Suprapubic skin (tissue), 4 donors: ENCODE measurements around the gene DRG2. TPM values are rescaled to one million over a fixed set of nuclear protein-coding genes. Genes with fewer than 3 reads are reported as not detected.

ENCODE experiments used
- DNase-seq, 2 donors: peaks; one replicate each; pipeline ENCODE4 v3.0.0-alpha.2; 2019; ENCODE audit warnings: low spot score in 2 of 2
- H3K27ac ChIP-seq: fragments of 200-600 bp; sonication (generic); one replicate; pipeline ENCODE4 v1.5.1; 2019
- H3K27me3 ChIP-seq: fragments of 200-600 bp; sonication (generic); one replicate; pipeline ENCODE4 v1.5.1; 2019
- H3K36me3 ChIP-seq: fragments of 200-600 bp; sonication (generic); one replicate; pipeline ENCODE4 v1.5.1; 2019
- H3K4me1 ChIP-seq: fragments of 200-600 bp; sonication (generic); one replicate; pipeline ENCODE4 v1.5.1; 2019
- H3K4me3 ChIP-seq: fragments of 200-600 bp; sonication (generic); one replicate; pipeline ENCODE4 v1.5.1; 2019; ENCODE audit warnings: mild to moderate bottlenecking
- H3K9me3 ChIP-seq: fragments of 200-600 bp; sonication (generic); one replicate; pipeline ENCODE4 v1.5.1; 2019
- EP300 ChIP-seq: sonication (generic); formaldehyde crosslinking; IDR thresholded peaks from one replicate; pipeline ENCODE4 v1.6.1; 2017; ENCODE audit warnings: antibody characterized with exemption
- POLR2A ChIP-seq, 2 donors: fragments of 450-650 bp; IDR thresholded peaks; one replicate each; pipeline ENCODE4 v1.6.1; 2017; ENCODE audit warnings: antibody characterized with exemption in 2 of 2, mild to moderate bottlenecking in 2 of 2, moderate library complexity in 2 of 2
- POLR2AphosphoS5 ChIP-seq, 3 donors: sonication (generic); formaldehyde crosslinking; IDR thresholded peaks; one replicate each; pipeline ENCODE4 v1.6.1; 2017; ENCODE audit warnings: antibody characterized with exemption in 3 of 3
- WGBS: methylation state at CpG from one replicate; pipeline ENCODE4 v1.1.5; 2018; 5-methylcytosine and 5-hydroxymethylcytosine counted together
- total RNA-seq, 4 donors: library from RNA; depleted of rRNA; stranded (reverse); fragments of >200 nt; gene quantifications; one replicate each; pipeline ENCODE4 v1.1.0, GENCODE V29; 2016
- TF ChIP-seq, protein P1 (sequence below), 2 donors: fragments of 200-600 bp in 1 of 2; fragments of 450-650 bp in 1 of 2; sonication (generic) in 1 of 2; IDR thresholded peaks; one replicate each; pipeline ENCODE4 v1.5.1; 2016 to 2019; ENCODE audit warnings: antibody characterized with exemption in 2 of 2, mild to moderate bottlenecking in 1 of 2, moderate library complexity in 1 of 2

Gene DRG2
- total RNA-seq, 4 donors from 2014 or later: 34.6 to 44.0 (median 37.9) TPM

DNA sequence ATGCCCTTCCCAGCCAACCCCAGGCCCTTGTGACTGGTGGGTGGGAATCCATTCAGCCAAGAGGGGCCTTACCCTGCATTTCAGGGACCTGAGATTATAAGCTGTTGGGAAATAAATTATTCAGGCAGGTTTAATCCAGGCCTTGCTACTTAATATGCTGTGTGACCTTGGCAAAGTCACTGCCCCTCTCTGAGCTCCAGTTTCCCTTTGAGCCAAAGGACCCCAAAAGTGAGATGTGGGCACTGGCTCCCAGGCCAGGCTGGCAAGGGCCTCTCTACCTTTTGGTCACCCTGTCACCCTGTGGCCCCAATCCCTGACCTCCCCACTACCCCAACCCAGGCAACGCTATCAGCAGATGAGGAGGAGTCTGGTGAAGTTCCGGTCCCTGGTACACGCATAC, 54.7 kb downstream of the DRG2 start:
- Histone ChIP-seq H3K27ac (no peak overlapping the region), H3K36me3 (no peaks in the 10 kb centered on the region), H3K4me3 (no peak overlapping the region), H3K4me1 (peaks cover 4% of the 10 kb centered on the region), H3K9me3 (no peaks in the 10 kb centered on the region), H3K27me3 (no peaks in the 10 kb centered on the region)
- DNase-seq: no peak
- TF ChIP-seq EP300: no peak
- TF ChIP-seq POLR2A (IDR thresholded peaks at IDR 0.05): no peak
- TF ChIP-seq, protein P1, sequence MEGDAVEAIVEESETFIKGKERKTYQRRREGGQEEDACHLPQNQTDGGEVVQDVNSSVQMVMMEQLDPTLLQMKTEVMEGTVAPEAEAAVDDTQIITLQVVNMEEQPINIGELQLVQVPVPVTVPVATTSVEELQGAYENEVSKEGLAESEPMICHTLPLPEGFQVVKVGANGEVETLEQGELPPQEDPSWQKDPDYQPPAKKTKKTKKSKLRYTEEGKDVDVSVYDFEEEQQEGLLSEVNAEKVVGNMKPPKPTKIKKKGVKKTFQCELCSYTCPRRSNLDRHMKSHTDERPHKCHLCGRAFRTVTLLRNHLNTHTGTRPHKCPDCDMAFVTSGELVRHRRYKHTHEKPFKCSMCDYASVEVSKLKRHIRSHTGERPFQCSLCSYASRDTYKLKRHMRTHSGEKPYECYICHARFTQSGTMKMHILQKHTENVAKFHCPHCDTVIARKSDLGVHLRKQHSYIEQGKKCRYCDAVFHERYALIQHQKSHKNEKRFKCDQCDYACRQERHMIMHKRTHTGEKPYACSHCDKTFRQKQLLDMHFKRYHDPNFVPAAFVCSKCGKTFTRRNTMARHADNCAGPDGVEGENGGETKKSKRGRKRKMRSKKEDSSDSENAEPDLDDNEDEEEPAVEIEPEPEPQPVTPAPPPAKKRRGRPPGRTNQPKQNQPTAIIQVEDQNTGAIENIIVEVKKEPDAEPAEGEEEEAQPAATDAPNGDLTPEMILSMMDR (IDR thresholded peaks at IDR 0.05): no peak
- TF ChIP-seq POLR2AphosphoS5 (IDR thresholded peaks at IDR 0.05): no peak
- WGBS: 88% methylated on average over 3 of the region's 3 CpGs

DNA sequence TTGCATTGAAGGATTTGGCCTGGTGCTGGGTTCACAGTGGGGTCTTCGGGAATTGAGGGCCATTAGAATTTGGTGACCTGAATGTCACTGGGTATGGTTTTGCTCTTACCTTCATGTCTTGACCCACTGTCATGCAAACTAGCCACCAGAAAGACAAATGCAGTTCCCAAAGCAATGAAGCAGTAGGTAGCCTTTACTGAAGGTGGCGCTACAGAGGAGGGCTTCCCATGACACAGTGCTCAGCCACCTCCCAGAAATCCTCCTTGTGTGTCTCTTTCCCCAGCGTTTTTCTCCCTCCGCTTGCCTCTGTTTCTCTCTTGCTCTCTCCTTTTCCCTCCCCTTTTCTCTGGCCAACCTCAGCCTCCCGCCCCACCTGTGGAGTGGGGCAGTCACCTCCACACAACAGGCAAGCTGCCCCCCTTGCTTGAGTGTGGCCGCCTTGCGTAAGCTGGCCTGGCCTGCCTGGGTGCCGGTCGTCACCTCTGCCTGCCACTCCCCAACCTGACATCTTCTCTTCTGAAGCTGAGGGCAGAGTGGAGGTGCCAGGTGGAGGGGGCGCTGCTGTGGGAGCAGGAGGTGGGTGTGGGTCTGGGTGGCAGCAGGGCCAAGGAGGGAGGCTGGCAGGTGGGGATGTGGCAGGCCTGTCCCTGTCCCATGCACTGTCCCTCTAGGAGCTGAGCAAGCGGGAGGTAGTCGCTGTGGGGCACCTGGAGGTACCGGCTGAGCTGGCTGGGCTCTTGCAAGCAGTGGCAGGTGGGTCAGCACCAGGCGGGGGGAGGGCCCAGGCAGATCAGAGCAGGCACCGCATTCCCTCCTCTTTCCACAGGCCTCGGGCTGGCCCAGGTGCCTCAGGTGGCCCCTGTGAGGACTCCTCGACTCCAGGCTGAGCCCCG, 55.5 kb downstream of the DRG2 start:
- Histone ChIP-seq H3K4me1 (peaks cover 4% of the 10 kb centered on the region), H3K4me3 (no peak overlapping the region), H3K27me3 (no peaks in the 10 kb centered on the region), H3K36me3 (no peaks in the 10 kb centered on the region), H3K9me3 (no peaks in the 10 kb centered on the region), H3K27ac (no peak overlapping the region)
- TF ChIP-seq POLR2AphosphoS5 (IDR thresholded peaks at IDR 0.05): no peak
- TF ChIP-seq, protein P1 (IDR thresholded peaks at IDR 0.05): peak in 1 of 2 donors; percentile 16
- 77% methylated on average over 12 of the region's 18 CpGs for WGBS
- no peak for DNase-seq

DNA sequence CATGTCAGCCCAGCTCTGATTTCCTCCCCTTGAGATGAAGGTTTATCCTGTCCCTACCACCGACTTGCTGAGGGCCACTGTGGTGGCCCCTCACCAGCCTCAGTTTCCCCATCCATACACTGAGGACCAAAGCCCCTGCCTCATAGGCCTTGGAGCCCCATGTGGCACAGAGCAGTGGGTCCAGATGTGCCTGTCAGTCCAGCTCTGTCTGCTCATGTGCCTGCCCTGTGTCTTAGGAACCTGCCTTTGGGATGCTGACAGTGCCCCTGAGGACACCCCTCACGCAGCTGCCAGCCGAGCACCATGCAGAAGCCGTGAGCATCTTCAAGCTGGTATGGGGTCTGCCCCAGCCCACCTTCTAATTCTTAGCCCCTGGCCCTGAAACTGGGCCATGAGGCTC, 56.5 kb downstream of the DRG2 start:
- no peaks in the 10 kb centered on the region for H3K27me3 ChIP-seq
- no peak for TF ChIP-seq POLR2A (IDR thresholded peaks at IDR 0.05)
- TF ChIP-seq POLR2AphosphoS5 (IDR thresholded peaks at IDR 0.05): no peak
- TF ChIP-seq, protein P1 (IDR thresholded peaks at IDR 0.05): no peak
- no peak for TF ChIP-seq EP300
- peaks cover 4% of the 10 kb centered on the region for H3K4me1 ChIP-seq
- H3K4me3 ChIP-seq: no peak overlapping the region
- no peak for DNase-seq
- H3K27ac ChIP-seq: no peak overlapping the region
- H3K36me3 ChIP-seq: no peaks in the 10 kb centered on the region
- 81% methylated on average over 3 of the region's 4 CpGs for WGBS
- H3K9me3 ChIP-seq: no peaks in the 10 kb centered on the region

DNA sequence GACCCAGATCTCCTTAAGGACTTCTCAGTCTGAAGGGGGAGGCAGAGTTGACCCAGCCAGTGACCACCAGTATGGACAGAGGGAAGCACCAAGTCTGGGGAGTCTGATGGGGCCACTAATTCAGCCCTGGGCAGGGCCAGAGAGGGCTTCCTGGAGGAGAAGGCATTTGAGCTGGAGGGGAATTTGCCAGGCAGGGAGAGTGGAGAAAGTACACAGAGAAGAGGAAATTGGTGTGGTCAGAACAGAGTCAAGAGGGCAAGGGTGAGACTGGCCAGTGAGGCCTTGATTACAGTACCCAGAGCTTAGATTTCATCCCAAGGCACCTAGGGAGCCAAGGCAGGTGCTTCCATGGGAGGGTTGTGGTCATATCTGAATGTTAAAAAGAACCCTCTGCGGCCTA, 57.1 kb downstream of the DRG2 start:
- Histone ChIP-seq H3K4me1 (peaks cover 4% of the 10 kb centered on the region), H3K9me3 (no peaks in the 10 kb centered on the region), H3K27me3 (no peaks in the 10 kb centered on the region), H3K36me3 (no peaks in the 10 kb centered on the region), H3K27ac (no peak overlapping the region), H3K4me3 (no peak overlapping the region)
- TF ChIP-seq, protein P1 (IDR thresholded peaks at IDR 0.05): no peak
- TF ChIP-seq POLR2A (IDR thresholded peaks at IDR 0.05) (no peak), EP300 (no peak), POLR2AphosphoS5 (IDR thresholded peaks at IDR 0.05) (no peak)
- WGBS: 100% methylated on average over 1 of the region's 1 CpG
- DNase-seq: no peak

DNA sequence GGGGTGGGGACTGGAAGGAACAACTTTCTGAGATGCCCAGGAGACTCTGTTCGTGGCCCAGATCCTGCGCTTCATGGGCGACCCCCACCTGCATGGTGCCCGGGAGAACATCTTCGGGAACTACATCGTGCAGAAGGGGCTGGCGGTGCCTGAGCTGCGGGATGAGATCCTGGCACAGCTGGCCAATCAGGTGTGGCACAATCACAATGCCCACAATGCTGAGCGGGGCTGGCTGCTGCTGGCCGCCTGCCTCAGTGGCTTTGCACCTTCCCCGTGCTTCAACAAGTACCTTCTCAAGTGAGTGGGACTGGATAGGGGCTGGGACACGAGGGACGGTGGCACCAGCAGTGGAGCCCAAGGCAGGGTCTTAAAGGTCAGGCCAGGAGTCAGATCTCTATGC, 58.1 kb downstream of the DRG2 start:
- H3K4me3 ChIP-seq: no peak overlapping the region
- H3K4me1 ChIP-seq: peaks cover 3% of the 10 kb centered on the region
- H3K36me3 ChIP-seq: no peaks in the 10 kb centered on the region
- no peaks in the 10 kb centered on the region for H3K9me3 ChIP-seq
- no peak overlapping the region for H3K27ac ChIP-seq
- DNase-seq: no peak
- H3K27me3 ChIP-seq: no peaks in the 10 kb centered on the region
- WGBS: 85% methylated on average over 10 of the region's 13 CpGs
- TF ChIP-seq, protein P1 (IDR thresholded peaks at IDR 0.05): no peak
- TF ChIP-seq POLR2A (IDR thresholded peaks at IDR 0.05) (no peak), EP300 (no peak), POLR2AphosphoS5 (IDR thresholded peaks at IDR 0.05) (no peak)
